Measurements from ENCODE around the gene DLG2.

The DLG2 gene

DNA sequence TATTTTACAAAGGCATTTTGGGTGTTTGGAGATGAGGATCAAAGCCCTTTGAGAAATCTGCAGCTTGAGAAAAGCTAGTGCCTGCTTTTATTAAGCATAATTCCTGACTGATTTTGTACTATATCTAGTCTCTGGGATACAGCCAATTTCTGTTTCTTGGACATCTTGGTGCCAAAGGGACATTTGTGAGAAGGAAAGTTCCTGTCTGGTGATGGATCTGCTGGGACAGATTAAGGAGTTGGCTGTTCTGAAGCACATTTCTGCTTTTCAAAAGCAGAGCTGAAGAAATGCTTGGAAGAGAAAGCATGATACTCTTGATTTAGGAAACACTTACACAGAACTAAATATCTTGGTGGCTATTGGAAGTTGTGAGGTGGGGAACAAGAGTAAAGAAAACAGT is 2086.4 kb downstream of the DLG2 start:
- H3K9me3 ChIP-seq (ENCODE audit: low read length) = no peaks in the 10 kb centered on the region
- H3K27me3 ChIP-seq (ENCODE audit: control insufficient read depth in 1 of 2, insufficient read depth in 2 of 2, low read length in 2 of 2) = no peaks in the 10 kb centered on the region
- no peak overlapping the region for H3K27ac ChIP-seq (ENCODE audit: low read depth, low read length)
- no peak overlapping the region for H3K9ac ChIP-seq (ENCODE audit: low read length)
- no peaks in the 10 kb centered on the region for H3K36me3 ChIP-seq (ENCODE audit: insufficient read depth, low read length)
- H3K4me1 ChIP-seq (ENCODE audit: insufficient read depth, low read length) = no peaks in the 10 kb centered on the region
- no peak overlapping the region for H3K4me3 ChIP-seq (ENCODE audit: low read depth in 1 of 2, low read length in 2 of 2)

- no peak overlapping the region for H3K9ac ChIP-seq (ENCODE audit: low read length)
- H3K27me3 ChIP-seq (ENCODE audit: control insufficient read depth in 1 of 2, insufficient read depth in 2 of 2, low read length in 2 of 2) = no peaks in the 10 kb centered on the region
- H3K9me3 ChIP-seq (ENCODE audit: low read length) = no peaks in the 10 kb centered on the region
- H3K27ac ChIP-seq (ENCODE audit: low read depth, low read length) = no peak overlapping the region
- no peaks in the 10 kb centered on the region for H3K36me3 ChIP-seq (ENCODE audit: insufficient read depth, low read length)
- H3K4me1 ChIP-seq (ENCODE audit: insufficient read depth, low read length) = no peaks in the 10 kb centered on the region
- H3K4me3 ChIP-seq (ENCODE audit: low read depth in 1 of 2, low read length in 2 of 2) = no peak overlapping the region
These were observed 2086.9 kb downstream of the DLG2 start for GRCh38 chr11:83540112-83540675.

GRCh38 chr11:83538286-83538685 is 2088.9 kb downstream of the DLG2 start:
- H3K9me3 ChIP-seq (ENCODE audit: low read length) = no peaks in the 10 kb centered on the region
- no peaks in the 10 kb centered on the region for H3K27me3 ChIP-seq (ENCODE audit: control insufficient read depth in 1 of 2, insufficient read depth in 2 of 2, low read length in 2 of 2)
- H3K4me1 ChIP-seq (ENCODE audit: insufficient read depth, low read length) = no peaks in the 10 kb centered on the region
- no peak overlapping the region for H3K9ac ChIP-seq (ENCODE audit: low read length)
- H3K27ac ChIP-seq (ENCODE audit: low read depth, low read length) = no peak overlapping the region
- no peaks in the 10 kb centered on the region for H3K36me3 ChIP-seq (ENCODE audit: insufficient read depth, low read length)
- H3K4me3 ChIP-seq (ENCODE audit: low read depth in 1 of 2, low read length in 2 of 2) = no peak overlapping the region

GRCh38 chr11:83537131-83537610 is 2090.0 kb downstream of the DLG2 start:
- no peaks in the 10 kb centered on the region for H3K4me1 ChIP-seq (ENCODE audit: insufficient read depth, low read length)
- no peak overlapping the region for H3K4me3 ChIP-seq (ENCODE audit: low read depth in 1 of 2, low read length in 2 of 2)
- no peaks in the 10 kb centered on the region for H3K27me3 ChIP-seq (ENCODE audit: control insufficient read depth in 1 of 2, insufficient read depth in 2 of 2, low read length in 2 of 2)
- no peaks in the 10 kb centered on the region for H3K36me3 ChIP-seq (ENCODE audit: insufficient read depth, low read length)
- no peak overlapping the region for H3K27ac ChIP-seq (ENCODE audit: low read depth, low read length)
- no peak overlapping the region for H3K9ac ChIP-seq (ENCODE audit: low read length)
- H3K9me3 ChIP-seq (ENCODE audit: low read length) = no peaks in the 10 kb centered on the region

DNA sequence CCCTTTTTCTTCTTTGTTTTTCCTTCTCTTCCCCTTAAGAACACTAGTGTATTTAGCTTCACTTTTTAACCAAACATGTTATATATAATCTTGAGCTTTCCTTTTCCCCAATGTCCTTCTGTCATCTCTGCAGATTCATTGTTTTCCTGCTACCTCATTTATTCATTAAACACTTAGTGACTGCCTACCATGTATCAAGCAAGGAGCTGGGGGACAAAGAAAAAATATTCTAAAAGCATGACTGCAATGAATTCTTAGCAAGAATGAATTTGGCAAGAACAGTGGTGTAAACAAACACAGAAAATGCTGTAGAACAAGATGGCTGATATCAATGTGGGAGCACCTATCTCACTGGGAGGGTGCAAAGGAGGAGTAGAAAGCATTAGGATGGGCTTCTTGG is 2094.0 kb downstream of the DLG2 start:
- H3K9me3 ChIP-seq (ENCODE audit: low read length) = no peaks in the 10 kb centered on the region
- no peak overlapping the region for H3K27ac ChIP-seq (ENCODE audit: low read depth, low read length)
- no peak overlapping the region for H3K9ac ChIP-seq (ENCODE audit: low read length)
- no peaks in the 10 kb centered on the region for H3K27me3 ChIP-seq (ENCODE audit: control insufficient read depth in 1 of 2, insufficient read depth in 2 of 2, low read length in 2 of 2)
- H3K4me1 ChIP-seq (ENCODE audit: insufficient read depth, low read length) = no peaks in the 10 kb centered on the region
- H3K36me3 ChIP-seq (ENCODE audit: insufficient read depth, low read length) = no peaks in the 10 kb centered on the region
- H3K4me3 ChIP-seq (ENCODE audit: low read depth in 1 of 2, low read length in 2 of 2) = no peak overlapping the region

DNA sequence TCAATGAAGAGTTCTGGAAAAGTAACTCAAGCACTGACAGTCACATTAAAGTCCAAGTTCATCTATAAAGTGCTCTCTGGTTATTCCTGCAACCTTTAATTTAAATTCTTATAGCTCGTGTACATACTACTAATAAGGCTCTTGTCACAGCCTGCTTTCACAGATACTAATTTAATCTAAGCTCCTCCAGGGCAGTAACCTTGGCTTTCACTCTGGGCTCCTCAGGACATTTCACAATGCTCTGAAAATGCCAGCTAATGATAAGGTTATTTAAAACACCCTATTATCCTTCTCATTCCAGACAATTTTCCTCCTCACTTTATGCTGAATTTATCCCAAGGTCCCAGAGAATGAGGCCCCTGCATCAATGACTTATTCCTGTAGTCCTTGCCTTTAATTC is 2098.3 kb downstream of the DLG2 start:
- Histone ChIP-seq H3K36me3 (ENCODE audit: insufficient read depth, low read length) (no peaks in the 10 kb centered on the region), H3K4me1 (ENCODE audit: insufficient read depth, low read length) (no peaks in the 10 kb centered on the region), H3K9ac (ENCODE audit: low read length) (no peak overlapping the region), H3K9me3 (ENCODE audit: low read length) (no peaks in the 10 kb centered on the region), H3K27me3 (ENCODE audit: control insufficient read depth in 1 of 2, insufficient read depth in 2 of 2, low read length in 2 of 2) (no peaks in the 10 kb centered on the region), H3K27ac (ENCODE audit: low read depth, low read length) (no peak overlapping the region), H3K4me3 (ENCODE audit: low read depth in 1 of 2, low read length in 2 of 2) (no peak overlapping the region)

GRCh38 chr11:83528225-83528624 is 2098.9 kb downstream of the DLG2 start:
- H3K36me3 ChIP-seq (ENCODE audit: insufficient read depth, low read length) = no peaks in the 10 kb centered on the region
- no peak overlapping the region for H3K9ac ChIP-seq (ENCODE audit: low read length)
- H3K4me1 ChIP-seq (ENCODE audit: insufficient read depth, low read length) = no peaks in the 10 kb centered on the region
- H3K9me3 ChIP-seq (ENCODE audit: low read length) = no peaks in the 10 kb centered on the region
- H3K4me3 ChIP-seq (ENCODE audit: low read depth in 1 of 2, low read length in 2 of 2) = no peak overlapping the region
- H3K27ac ChIP-seq (ENCODE audit: low read depth, low read length) = no peak overlapping the region
- H3K27me3 ChIP-seq (ENCODE audit: control insufficient read depth in 1 of 2, insufficient read depth in 2 of 2, low read length in 2 of 2) = no peaks in the 10 kb centered on the region

GRCh38 chr11:83523676-83524075 is 2103.5 kb downstream of the DLG2 start:
- H3K27ac ChIP-seq (ENCODE audit: low read depth, low read length) = no peak overlapping the region
- H3K4me3 ChIP-seq (ENCODE audit: low read depth in 1 of 2, low read length in 2 of 2) = no peak overlapping the region
- no peaks in the 10 kb centered on the region for H3K36me3 ChIP-seq (ENCODE audit: insufficient read depth, low read length)
- H3K9me3 ChIP-seq (ENCODE audit: low read length) = no peaks in the 10 kb centered on the region
- H3K9ac ChIP-seq (ENCODE audit: low read length) = no peak overlapping the region
- no peaks in the 10 kb centered on the region for H3K27me3 ChIP-seq (ENCODE audit: control insufficient read depth in 1 of 2, insufficient read depth in 2 of 2, low read length in 2 of 2)
- H3K4me1 ChIP-seq (ENCODE audit: insufficient read depth, low read length) = no peaks in the 10 kb centered on the region

DNA sequence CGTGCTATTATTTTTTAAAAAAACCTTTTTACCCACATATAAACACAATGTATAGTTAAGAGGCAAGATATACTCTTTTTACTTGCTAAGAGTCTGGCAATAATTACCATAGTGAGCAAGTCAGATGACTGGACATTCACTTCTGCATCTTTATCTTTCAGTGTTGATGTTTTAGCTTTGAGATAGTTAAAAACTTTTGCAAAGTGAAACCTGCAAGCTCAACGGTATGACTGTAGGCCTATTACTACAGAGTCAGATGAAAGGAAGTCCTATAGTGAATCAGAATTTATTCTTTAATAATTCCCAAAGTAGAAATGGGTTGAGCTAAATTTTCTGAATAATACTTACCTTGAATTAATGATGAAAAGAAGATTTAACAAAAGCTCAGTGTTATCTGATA is 2104.2 kb downstream of the DLG2 start:
- Histone ChIP-seq H3K27ac (ENCODE audit: low read depth, low read length) (no peak overlapping the region), H3K27me3 (ENCODE audit: control insufficient read depth in 1 of 2, insufficient read depth in 2 of 2, low read length in 2 of 2) (no peaks in the 10 kb centered on the region), H3K4me1 (ENCODE audit: insufficient read depth, low read length) (no peaks in the 10 kb centered on the region), H3K9ac (ENCODE audit: low read length) (no peak overlapping the region), H3K4me3 (ENCODE audit: low read depth in 1 of 2, low read length in 2 of 2) (no peak overlapping the region), H3K36me3 (ENCODE audit: insufficient read depth, low read length) (no peaks in the 10 kb centered on the region), H3K9me3 (ENCODE audit: low read length) (no peaks in the 10 kb centered on the region)

DNA sequence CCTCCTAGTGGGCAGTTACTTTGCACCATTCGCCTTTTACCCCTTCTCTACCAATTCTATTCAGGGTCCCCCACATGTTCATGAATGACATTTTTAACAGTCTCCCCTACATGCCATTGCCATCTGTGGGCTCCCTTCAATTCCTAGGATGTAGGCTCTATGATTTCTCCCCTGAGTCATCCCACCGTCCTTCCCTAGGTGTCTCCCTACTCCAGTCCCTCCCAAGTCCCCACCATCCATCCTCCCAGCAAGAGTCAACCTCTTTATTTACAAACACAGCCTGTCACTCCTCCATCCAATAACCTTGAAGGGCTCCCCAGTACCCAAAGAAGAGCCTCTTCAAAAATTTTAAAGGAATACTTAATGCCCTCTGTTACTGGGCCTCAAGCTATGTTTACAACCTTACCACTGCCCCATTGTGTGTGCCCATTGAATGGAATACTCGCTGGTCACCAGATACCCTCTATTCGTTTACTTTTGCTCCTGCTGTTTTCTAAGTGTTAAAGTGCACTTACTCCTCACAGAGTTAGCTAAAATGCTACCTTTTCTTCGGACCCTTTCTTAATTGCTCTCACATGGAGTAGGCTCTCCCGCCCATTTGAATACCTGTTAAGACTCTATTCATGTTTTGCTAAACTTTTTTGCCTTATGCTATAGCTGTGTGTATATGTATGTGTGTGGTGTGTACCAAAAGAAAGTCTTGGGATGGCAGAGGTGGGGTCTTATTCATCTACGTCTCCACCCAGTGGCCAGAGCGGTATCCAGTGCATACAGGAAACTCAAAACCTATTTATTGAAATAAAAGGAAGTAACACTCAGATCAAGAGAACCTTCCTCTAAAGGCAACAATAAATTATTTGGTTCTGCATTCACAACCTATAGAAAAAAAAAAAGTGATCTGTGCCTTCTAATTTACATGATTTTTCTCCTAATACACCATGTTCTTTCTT is 2105.2 kb downstream of the DLG2 start:
- H3K9me3 ChIP-seq (ENCODE audit: low read length) = no peaks in the 10 kb centered on the region
- no peaks in the 10 kb centered on the region for H3K4me1 ChIP-seq (ENCODE audit: insufficient read depth, low read length)
- no peaks in the 10 kb centered on the region for H3K27me3 ChIP-seq (ENCODE audit: control insufficient read depth in 1 of 2, insufficient read depth in 2 of 2, low read length in 2 of 2)
- H3K4me3 ChIP-seq (ENCODE audit: low read depth in 1 of 2, low read length in 2 of 2) = no peak overlapping the region
- H3K36me3 ChIP-seq (ENCODE audit: insufficient read depth, low read length) = no peaks in the 10 kb centered on the region
- H3K9ac ChIP-seq (ENCODE audit: low read length) = no peak overlapping the region
- no peak overlapping the region for H3K27ac ChIP-seq (ENCODE audit: low read depth, low read length)

DNA sequence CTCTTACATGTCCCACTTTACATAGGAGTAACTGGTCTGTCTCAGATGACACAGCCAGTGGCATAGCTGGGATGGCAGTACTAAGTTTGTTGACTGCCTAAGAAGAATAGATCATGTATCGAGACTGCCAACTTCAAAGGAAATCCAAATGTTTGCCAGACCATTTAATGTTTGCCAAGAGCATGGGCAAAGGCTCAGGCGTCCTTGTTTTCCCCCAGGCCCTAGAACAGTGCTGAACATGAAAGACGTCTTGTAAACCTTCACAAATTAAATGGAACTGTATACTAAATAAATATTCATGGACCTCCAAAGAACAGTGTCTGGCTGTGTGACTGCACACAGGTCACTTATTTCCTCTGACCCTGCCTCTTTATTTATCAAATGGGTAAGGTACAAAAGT is 2106.3 kb downstream of the DLG2 start:
- Histone ChIP-seq H3K4me1 (ENCODE audit: insufficient read depth, low read length) (no peaks in the 10 kb centered on the region), H3K4me3 (ENCODE audit: low read depth in 1 of 2, low read length in 2 of 2) (no peak overlapping the region), H3K36me3 (ENCODE audit: insufficient read depth, low read length) (no peaks in the 10 kb centered on the region), H3K27me3 (ENCODE audit: control insufficient read depth in 1 of 2, insufficient read depth in 2 of 2, low read length in 2 of 2) (no peaks in the 10 kb centered on the region), H3K9me3 (ENCODE audit: low read length) (no peaks in the 10 kb centered on the region), H3K27ac (ENCODE audit: low read depth, low read length) (no peak overlapping the region), H3K9ac (ENCODE audit: low read length) (no peak overlapping the region)

DNA sequence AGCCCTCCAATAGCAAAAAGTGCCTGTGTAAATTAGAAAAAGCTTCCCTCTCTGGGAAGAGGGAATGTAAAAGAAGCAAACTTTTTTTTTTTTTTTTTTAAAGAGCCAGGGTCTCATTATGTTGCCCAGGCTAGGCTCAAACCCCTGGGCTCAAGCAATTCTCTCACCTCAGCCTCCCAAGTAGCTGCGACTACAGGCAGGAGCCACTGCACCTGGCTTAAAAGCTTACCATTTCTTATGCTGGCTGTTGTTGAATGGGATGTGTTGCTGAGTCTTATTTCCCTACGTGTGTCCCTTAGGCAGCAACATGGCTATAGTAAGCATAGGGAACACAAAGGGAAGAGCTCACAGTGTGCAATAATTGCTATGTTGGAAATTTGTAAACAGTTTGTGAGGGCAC is 2115.5 kb downstream of the DLG2 start:
- Histone ChIP-seq H3K9me3 (ENCODE audit: low read length) (no peaks in the 10 kb centered on the region), H3K27me3 (ENCODE audit: control insufficient read depth in 1 of 2, insufficient read depth in 2 of 2, low read length in 2 of 2) (no peaks in the 10 kb centered on the region), H3K36me3 (ENCODE audit: insufficient read depth, low read length) (no peaks in the 10 kb centered on the region), H3K4me1 (ENCODE audit: insufficient read depth, low read length) (no peaks in the 10 kb centered on the region), H3K27ac (ENCODE audit: low read depth, low read length) (no peak overlapping the region), H3K4me3 (ENCODE audit: low read depth in 1 of 2, low read length in 2 of 2) (no peak overlapping the region), H3K9ac (ENCODE audit: low read length) (no peak overlapping the region)
